HG03432 (cell line): Measurements from ENCODE around the gene SF3A1.

Experiments used
- ATAC-seq: cut with Tn5 transposase; IDR thresholded peaks from one replicate; pipeline ENCODE4 v1.9.1; 2021; ENCODE audit warnings: mild to moderate bottlenecking, moderate library complexity; ENCODE audit not compliant: unreplicated experiment

The SF3A1 gene

DNA sequence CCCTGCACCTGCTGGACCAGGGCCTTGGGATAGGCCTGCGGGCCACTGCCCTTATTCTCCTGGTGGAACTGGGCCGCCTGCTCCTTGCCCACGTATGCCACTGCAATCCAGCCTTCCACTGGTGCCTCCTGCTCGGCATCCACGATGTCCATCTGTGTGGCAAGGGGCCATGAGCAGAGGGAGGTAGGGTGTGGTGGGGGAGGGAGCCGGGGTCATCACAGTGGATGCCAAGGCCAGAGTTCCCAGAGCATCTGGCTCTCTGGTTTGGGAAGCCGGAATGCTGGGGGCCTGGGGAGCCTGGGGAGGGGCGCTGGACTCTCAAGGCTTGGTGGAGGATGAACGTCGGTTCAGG is 29.9 kb upstream of the SF3A1 start:
- ATAC-seq, result peak; percentile 3

DNA sequence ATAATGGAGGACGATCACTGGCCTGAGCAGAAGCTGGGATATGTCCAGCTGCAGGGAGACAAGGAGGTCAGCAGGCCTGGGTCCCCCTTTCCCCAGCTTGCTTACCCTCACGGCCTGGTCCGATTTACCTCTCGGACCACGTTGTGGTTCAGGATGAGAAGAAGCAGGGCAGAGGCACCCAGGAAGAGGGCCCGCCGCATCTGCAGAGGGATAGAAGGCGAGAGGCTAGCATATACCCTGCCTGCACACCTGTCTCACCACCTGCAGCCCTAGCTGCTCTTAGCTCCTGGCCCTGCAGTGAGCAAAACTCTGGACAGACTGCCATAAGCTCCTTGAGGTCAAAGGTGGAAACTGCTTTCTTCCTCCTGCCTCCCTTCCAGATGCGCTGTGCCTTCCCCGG is 29.2 kb upstream of the SF3A1 start:
- ATAC-seq, result no peak

DNA sequence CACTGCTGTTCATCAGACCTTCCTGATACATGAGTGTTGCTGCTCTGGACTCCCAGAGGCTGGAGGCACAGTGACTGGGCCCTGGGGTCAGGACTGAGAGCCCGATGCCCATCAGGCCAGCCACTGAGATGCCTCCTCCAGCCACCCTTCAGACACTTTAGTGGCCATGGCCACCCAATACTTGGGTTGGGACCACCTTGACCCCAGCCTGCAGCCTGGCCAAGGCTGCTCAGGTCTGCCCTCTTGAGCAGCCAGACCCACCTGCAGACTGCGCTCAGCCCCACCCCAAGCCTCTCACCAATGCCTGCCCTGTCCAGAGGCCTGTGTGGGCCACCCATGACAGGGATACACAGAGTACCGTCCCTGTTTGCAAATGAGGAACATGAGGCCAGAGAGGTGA is 26.4 kb upstream of the SF3A1 start:
- no peak for ATAC-seq

DNA sequence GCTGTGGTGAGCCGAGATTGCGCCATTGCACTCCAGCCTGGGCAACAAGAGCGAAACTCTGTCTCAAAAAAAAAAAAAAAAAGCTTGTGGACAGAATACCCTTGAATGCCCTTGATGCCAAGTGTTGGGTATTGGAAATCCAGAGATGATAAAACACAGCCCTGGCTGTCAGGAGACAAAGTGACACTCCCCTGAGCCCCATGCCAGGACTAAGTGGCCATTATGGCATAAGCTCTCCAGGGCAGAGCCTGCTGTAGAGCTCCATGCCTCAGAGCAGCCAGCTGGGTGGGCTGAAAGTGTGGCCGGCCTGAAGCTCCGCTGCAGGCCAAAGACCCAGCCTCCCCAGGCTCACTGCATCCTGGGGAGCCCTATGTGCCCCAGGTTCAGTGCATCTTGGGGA is 25.6 kb upstream of the SF3A1 start:
- ATAC-seq, result no peak

DNA sequence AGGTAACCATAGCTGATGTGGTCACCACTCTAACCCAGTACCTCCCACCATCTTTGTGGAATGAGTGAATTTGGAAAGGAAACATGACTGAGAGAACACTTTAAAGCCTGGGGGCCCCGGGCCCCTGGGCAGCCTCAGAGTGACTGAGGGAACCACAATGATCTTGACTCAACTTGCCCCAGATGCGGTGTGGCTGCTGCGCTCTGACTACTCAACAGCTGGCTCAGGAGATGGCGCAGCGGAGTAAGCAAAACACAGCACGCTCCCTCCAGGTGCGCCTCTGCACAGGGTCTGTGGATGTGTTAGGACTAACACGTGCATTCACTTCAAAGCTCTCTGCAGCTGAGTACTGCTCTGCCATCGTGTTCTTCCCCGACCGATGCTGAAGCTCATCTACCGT is 24.6 kb upstream of the SF3A1 start:
- no peak for ATAC-seq

DNA sequence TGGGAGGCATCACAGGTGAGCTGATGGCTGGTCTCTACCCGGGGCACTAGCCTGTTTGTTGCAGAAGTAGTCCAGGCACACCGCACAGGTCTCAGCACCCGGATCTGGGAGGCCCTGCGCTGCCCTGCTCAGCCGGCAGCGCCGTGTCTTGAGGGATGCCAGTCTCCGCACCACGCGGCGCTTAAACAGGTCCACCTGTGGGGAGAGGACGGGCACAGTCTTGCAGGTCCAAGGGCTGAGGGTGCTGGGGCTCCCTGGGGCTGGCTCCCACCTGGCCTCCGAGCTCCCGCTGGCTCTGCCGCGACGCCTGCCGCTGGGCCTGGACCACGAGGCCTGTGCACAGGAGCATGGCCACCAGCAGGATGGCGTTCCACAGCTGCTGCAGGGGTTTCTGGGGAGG is 23.3 kb upstream of the SF3A1 start:
- ATAC-seq, result no peak

DNA sequence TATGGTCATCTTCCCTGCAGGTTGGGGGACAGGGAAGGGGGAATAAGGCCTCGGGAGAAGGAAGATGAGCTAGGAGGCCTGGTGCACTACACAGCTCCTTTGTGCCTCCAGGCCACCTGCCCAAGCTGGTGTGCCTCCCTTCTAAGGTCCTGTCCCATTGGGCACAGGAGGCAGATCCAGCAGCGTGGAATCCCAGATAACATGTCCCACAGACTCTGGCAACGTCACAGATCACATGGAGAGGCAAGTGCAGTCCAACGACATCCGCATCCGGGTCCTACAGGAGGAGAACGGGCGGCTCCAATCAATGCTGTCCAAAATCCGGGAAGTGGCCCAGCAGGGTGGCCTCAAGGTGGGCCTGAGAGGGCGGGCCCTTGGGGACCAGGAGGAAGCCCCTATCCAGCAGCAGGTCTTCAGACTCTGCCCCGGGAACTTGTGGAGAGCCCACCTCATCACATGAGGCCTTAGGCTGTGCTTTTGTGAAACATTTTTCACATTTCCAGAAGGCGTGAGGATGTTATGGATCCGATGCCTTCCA is 18.7 kb upstream of the SF3A1 start:
- no peak for ATAC-seq

DNA sequence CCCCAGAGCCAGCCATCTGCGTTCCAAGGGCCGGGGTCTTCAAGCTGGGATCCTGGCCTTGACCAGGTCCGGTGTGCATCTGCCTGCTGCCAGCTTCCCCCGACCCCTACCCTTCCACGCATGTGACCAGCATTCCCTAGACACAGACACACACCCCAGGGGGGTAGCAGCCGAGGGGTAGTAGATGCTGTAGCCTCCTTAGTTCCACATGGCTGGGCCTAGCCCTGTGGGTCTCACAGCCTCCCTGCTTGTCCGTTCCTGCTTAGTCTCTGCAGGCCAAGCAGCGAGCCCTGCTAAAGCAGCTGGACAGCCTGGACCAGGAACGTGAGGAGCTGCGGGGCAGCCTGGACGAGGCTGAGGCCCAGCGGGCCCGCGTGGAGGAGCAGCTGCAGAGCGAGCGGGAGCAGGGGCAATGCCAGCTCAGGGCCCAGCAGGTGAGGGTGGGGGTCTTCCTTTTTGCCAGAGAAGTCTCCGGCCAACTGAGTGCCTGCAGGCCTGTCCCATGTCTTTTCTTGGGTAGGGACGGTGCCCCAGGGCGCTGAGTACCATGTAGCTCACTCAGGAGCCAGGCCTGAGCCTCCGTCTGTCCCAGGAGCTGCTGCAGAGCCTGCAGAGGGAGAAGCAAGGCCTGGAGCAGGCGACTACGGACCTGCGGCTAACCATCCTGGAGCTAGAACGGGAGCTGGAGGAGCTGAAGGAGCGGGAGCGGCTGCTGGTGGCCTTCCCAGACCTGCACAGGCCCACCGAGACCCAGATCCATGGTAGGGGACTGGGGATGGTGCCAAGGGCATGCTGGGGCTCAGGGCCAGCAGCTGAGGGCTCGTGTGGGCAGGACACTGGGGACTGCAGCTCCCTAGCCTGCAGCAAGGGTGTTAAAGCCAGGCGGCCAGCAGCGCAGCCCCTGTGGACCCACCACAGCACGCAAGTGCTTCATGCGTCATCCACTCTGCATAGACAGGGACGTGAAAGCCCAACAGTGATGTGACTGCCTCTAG is 16.9 kb upstream of the SF3A1 start:
- no peak for ATAC-seq

DNA sequence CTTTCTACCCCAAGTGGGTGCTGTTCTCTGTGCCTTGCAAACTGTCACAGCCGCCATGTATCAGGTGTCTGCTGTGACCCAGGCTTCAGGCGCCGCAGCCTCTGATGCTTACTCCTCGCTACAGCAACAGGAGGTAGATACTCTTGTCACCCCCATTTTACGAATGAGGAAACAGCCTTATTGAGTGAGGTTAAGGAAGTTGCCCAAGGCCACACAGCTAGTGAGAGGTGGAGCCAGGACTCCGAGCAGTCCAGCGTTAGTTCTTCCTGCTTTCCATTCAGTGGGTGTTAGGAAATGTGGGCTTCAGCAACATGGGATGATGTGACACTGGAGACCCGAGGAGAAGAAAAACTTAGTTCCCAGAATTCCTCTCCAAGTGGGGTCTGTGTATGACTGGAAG is 16.2 kb upstream of the SF3A1 start:
- ATAC-seq, result no peak

DNA sequence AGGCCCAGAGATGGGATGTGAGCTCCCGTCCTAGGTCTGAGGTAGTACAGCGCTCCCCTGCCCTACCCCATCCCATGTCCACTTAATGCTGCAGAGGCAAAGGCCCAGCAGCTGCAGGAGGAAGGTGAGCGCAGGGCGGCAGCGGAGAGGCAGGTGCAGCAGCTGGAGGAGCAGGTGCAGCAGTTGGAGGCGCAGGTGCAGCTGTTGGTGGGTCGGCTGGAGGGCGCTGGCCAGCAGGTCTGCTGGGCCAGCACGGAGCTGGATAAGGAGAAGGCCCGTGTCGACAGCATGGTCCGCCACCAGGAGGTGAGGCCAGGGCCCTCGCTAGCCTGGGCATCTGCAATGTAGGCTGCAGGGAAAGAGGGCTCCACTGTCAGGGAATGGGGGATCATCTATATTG is 15.3 kb upstream of the SF3A1 start:
- ATAC-seq, result no peak

DNA sequence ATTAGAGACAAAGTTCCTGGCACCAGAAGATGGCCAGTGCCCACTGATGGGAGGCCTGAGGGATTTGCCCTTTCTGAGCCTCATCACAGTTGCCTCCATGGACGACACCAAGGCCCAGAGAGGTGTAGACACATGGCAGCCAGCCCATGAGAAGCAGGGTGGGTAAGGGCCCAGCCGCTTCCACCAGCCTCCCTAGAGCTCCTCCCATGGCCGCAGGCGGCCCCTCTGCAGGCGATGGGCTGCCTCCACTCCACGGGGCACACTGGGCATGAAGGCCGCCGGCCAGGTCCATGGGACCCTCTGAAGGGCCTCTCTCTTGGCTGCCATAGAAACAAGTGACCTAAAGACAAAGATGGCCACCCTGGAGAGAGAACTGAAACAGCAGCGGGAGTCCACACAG is 14.6 kb upstream of the SF3A1 start:
- no peak for ATAC-seq

DNA sequence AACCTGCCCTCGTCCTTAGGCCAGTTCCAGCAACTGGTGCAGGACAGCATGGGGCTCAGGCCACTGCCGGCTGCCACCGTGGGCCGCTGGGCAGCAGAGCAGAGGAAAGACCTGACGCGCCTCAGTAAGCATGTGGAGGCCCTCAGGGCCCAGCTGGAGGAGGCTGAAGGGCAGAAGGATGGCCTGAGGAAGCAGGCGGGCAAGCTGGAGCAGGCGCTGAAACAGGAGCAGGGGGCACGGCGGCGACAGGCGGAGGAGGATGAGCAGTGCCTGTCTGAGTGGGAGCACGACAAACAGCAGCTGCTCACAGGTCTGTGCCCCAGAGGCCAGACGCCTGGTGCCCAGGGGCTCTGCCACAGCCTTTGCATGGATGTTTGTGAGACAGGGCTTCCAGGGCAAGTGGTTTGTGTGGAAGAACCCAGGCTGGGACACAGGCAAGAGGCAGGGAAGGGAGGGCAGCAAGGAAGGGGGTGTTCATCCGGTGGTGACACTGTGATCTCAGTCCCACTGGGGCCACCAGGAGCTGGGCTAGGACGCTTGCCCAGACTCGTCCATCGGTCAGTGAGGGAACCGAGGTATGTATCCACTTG is 14.0 kb upstream of the SF3A1 start:
- no peak for ATAC-seq

DNA sequence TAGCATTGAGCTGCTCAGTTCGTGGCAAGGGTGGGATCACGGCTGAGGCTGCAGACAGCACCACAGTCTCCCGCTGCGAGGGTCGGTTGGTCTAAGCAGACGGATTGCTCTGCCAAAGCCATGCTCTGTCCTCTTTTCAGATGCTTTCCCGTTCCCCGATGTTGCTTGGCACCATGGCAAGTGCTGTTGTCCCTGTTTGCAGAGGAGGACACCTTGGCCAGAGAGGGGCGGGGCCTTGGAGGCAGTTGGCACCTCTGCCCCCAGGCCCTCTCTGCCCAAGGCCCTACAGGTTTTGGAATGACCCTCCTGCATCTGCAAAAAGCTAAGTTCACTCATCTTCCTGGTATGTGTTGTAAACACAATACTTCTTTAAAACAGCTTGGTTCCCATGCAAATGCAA is 11.7 kb upstream of the SF3A1 start:
- ATAC-seq, result no peak

DNA sequence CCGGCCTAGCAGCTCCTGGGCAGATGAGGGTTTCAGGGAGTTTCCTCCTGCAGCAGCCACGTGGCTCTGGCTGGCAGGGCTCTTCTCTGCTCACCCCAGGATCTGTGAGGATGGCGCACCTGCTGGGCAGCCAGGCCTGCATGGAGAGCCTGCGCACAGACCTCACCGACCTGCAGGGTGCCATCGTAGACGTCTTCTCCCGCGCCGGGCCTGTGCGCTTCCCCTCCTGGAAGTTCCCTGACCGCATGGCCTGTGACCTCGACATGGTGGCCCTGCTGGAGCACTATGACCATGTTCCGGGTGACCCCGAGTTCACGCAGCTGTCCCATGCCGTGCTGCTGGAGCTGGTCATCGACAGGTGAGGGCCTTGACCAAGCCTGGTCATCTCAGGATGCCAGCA is 9.2 kb upstream of the SF3A1 start:
- ATAC-seq, result no peak

DNA sequence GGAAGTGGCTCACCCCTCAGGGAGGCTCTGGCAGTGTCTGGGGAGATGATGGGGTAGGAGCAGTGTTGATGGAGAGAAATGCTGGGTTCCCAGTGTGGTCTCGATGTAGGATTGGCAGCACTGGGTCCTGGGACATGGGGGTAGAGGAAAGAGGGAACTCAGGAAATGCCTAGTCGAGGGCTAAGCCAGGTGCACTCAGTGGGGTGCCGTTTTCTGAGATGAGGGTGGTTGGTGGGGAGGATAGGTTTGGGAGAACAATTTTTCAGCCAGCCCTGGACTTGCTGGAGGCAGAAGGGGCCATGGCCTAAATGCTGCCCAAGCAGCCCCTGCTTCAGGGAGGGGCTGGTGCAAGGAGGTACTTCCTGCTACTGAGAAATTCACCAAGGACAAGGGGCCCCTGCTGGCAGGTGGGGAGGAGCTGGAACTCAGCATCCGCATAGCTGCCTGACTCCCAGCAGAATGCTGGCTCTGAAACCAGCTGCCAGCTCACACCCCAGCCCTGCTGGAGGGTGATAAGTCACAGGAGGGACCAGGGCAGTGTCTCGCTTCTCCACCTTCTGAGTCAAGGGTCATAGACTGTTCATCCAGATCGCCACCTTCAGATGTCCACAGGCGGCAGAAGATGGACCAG is 6.1 kb upstream of the SF3A1 start:
- no peak for ATAC-seq

DNA sequence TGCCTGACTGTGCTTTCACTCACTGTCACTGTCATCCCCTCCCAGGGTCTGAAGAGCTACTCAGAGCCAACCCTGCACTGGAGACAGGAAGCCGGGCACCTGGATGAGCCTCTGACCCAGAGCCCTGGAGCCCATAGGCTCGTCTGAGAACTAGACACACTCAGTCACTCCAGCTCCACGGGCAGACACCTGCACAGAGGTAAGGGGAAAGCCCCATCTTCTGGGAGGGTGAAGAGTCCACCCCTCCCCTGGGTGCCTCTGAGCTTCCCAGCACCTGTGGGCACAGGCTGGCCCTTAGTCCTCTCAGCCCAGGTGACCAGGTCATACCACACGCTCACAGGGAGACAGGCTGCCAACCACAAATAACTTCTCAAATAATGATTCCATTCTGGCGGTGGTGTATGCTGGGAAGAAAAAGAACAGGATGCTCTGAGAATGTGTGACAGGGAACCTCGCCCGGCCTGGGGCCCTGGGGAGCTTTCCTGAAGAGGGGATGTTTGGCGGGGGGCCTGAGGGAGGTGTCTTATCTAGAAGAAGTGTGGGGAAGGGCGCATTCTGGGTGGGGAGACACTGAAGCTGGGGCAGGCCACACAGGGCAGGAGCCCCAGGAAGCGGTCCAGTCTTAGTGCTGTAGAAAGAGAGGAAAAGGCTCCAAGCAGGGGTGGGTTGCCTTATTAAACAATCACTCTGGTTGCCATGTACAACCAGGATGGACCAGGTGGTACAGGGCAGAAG is 5.4 kb upstream of the SF3A1 start:
- no peak for ATAC-seq

DNA sequence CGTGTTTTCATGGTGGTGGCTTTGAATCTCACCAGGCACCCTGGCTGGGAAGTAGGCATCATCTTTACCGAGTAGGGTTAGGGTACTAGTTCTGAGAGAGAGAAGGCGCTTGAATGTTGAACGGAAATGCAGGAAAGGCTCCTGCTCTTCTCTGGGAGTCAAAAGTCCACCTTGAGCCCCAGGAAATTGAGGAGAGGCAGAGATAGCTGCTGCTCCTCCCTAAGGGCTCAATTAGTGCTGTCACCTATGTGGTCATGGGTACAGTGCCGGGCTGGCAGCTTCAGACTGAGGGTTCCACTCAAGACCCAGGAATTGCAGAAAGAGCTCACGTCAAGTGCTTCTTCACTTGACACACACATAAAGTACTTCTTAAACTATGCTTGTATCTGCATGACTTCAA is 1.8 kb upstream of the SF3A1 start:
- no peak for ATAC-seq

DNA sequence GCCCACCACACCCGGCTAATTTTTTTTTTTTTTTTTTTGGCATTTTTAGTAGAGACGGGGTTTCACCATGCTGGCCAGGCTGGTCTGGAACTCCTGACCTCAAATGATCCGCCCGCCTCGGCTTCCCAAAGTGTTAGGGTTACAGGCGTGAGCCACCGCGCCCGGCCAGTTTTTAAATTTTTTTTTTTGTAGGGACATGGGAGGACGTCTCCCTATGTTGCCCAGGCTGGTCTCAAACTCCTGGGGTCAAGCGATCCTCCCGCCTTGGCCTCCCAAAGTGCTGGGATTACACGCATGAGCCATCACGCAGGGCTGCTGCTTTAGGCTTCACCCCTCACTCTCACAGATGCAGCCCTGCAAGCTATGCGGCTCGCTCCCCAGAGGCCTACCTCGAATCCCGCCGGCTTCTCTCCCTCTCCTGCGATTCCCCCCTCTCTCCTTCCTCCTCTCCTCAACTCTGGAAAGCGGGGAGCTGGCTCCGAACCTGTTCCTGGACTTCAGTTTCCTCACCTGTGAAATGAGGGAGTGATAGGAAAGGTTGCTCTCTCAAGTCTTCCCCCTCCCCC is 1.0 kb upstream of the SF3A1 start:
- no peak for ATAC-seq

DNA sequence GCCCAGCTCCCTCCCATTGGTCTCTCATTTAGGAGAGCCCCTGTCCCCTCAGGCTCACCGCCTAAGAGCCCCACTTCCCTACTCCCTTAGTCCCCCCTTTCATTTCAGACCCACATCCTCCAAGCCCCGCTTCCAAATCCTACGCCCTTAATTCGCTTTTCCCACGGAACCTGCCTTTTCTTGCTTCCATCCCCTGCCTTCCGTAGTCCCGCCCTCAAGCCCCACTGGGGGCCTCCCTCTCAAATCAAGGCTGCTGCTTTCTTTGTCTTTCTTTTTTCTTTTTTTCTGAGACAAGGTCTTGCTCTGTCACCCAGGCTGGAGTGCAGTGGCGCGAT is 509 bp upstream of the SF3A1 start:
- ATAC-seq, result no peak

DNA sequence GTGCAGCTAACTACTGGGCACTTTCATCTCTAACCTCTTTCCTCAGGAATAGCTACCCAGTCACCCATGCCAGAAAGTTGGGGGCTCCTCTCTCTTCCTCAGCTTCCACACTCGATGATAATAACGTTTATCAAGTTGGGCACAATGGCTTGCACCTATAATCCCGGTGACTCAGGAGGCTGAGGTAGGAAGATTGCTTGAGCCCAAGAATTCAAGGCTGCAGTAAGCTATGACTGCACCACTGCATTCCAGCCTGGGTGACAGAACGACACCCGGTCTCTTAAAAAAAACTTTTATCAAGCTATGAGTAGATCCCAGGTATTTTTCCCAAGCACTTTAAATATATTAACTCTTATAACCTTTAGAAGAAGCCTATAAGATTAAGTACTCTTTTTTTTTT is 2.0 kb downstream of the SF3A1 start:
- no peak for ATAC-seq

DNA sequence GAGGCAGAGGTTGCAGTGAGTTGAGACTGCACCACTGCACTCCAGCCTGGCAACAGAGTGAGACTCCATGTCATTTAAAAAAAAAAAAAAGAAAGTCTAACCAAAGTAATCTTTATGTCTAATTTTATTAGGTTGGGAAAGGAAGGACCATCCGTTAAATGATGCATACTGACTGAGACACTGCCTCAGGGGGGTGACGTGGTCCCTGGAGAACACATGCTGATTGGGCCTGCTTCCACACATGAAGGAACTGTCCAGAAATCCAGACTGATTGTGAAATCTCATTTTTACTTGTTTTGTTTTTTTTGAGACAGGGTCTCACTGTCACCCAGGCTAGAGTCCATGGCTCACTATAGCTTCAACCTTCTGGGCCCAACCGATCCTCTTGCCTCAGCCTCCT is 5.5 kb downstream of the SF3A1 start:
- ATAC-seq, result no peak
